ENCODE measurements around the gene RAB11FIP3. TPM values are rescaled to one million over a fixed set of nuclear protein-coding genes. Genes with fewer than 3 reads are reported as not detected.

Gene RAB11FIP3
- total and polyA plus RNA-seq, 9 of the 15 experiments (the other 6 are each of a cell fraction or from before 2014, with no cell fraction given), result 0.46 to 13.1 (median 4.3) TPM

- TF ChIP-seq RNF219 (CRISPR knock-in tag; IDR thresholded peaks at IDR 0.05) (no peak), RBM14 (IDR thresholded peaks at IDR 0.05; ENCODE audit: borderline replicate concordance, insufficient read depth, low read depth, low read length) (no peak), NCOA4 (IDR thresholded peaks at IDR 0.05; ENCODE audit: partially characterized antibody) (no peak), MYNN (IDR thresholded peaks at IDR 0.05) (0 out of 2 replicates have a peak, but pooled peaks have one; percentile 19), MYNN (CRISPR knock-in tag; IDR thresholded peaks at IDR 0.05) (no peak), RUNX1 (IDR thresholded peaks at IDR 0.05; ENCODE audit: low read depth) (no peak), JUN (IDR thresholded peaks at IDR 0.05; ENCODE audit: borderline replicate concordance, low read depth, low read length) (no peak), JUN (CRISPR knock-in tag; IDR thresholded peaks at IDR 0.05; ENCODE audit: borderline replicate concordance) (no peak), ZNF512 (tag; IDR thresholded peaks at IDR 0.05) (no peak), ARID4B (CRISPR knock-in tag; IDR thresholded peaks at IDR 0.05) (no peak), RREB1 (CRISPR knock-in tag; IDR thresholded peaks at IDR 0.05) (no peak), MTA2 (IDR thresholded peaks at IDR 0.05; ENCODE audit: low read depth) (no peak)
Observed at GRCh38 chr16:565419-566330, 140.2 kb downstream of the RAB11FIP3 start (continued).

Data from K562 (cell line).